Activated T-cell treated with anti-CD3 and anti-CD28 coated beads, Interleukin-2, amount 50 U/mL, for 48 hours (primary cell): ENCODE measurements around the gene CASKIN2.
"Not testable (repeated sequence)": the region's sequence is repeated elsewhere in the genome, so short reads cannot be mapped to it uniquely, and the experiment has no call there.

Experiments used
- DNase-seq, 2 experiments: peaks; one replicate each; pipeline ENCODE4 v3.0.0-alpha.2; 2020

The CASKIN2 gene

DNA sequence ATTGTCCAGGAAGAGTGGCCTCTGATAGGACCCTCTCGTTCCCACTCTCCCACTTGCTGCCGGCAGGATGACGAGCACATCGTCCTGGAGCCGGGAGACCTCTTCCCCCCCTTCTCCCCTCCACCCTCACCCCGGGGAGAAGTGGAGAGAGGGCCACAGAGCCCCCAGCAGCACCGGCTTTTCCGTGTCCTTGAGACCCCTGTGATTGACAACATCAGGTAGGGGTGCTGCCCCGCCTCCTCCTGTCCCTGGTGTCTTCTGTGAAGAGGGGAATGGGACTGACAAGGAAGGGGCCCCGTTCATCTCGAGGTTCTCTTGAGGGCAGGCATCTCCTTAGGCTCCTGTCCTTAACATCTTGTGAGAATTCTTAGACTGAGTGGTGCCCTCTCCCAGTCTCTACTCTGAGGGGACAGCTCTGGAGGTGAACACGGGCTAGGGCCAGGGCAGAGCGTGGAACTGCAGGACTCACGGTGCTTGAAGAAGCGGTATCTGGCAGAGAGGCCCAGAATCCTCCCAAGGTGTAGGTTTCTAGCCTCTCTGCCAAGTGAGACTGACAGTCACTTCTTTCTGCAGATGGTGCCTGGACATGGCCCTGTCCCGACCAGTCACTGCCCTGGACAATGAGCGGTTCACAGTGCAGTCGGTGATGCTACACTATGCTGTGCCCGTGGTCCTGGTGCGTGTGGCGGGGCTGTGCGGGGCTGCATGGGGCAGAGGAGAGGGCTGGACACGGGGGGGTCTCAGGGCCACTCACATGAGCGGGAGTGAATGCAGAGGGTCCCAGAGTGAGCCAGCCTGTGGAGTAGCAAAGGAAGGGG is 26.4 kb downstream of the CASKIN2 start:
- DNase-seq, result no peak

DNA sequence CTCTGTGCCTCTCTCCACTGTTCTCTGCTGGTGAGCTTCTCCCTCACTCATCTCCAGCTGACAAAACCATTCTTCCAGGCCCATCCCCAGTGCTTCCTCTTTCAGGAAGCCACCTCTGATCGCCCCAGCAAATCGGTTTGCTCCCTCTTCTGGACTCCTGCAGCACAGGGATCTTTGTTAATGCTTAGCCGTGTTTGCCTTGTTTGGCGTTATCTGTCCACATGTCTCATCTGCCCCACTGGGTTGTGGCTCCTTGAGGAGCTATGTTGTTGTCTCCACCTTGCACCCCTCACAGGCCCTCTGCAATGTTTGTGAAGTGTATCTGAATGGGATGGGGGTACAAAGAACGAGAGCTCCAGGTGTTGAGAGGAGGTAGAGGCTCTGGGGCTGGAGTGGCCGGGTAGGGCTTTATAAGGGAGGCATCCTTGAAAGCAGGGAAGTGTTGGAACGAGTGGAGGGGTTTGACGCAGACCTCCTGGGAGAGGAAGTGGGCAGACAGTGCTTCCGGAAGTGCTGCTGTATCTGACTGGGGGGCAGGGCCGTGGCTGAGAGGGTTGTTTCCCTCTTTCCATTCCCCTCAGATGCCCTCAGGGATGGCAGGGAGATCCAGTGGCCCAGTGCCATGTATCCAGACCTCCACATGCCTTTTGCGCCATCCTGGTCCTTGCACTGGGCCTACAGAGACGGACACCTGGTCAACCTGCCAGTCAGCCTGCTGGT is 27.8 kb downstream of the CASKIN2 start:
- DNase-seq, result peak; percentile 60 to 62

GRCh38 chr17:75486951-75487350 is 28.4 kb downstream of the CASKIN2 start:
- DNase-seq, result no peak

- no peak for DNase-seq
Measured at GRCh38 chr17:75486151-75486550, 29.2 kb downstream of the CASKIN2 start.

DNA sequence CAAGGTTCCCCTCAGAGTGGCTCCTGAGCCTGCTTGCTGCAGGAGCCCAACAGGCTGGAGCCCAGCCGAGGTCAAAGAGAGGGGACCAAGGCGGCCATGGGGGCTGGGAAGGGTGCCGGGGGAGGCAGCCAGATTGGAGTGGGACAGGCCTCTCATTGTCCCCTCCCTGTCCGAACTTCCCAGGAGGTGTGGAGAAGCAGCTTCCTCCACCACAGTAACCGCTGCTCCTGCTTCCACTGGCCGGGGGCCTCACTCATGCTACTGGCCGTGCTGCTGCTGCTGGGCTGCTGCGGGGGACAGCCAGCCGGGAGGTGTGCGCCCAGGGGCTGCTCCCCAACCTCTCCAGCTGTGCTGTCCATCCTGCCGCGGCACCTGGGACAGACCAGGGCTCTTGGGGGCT is 29.6 kb downstream of the CASKIN2 start:
- DNase-seq, result no peak

DNA sequence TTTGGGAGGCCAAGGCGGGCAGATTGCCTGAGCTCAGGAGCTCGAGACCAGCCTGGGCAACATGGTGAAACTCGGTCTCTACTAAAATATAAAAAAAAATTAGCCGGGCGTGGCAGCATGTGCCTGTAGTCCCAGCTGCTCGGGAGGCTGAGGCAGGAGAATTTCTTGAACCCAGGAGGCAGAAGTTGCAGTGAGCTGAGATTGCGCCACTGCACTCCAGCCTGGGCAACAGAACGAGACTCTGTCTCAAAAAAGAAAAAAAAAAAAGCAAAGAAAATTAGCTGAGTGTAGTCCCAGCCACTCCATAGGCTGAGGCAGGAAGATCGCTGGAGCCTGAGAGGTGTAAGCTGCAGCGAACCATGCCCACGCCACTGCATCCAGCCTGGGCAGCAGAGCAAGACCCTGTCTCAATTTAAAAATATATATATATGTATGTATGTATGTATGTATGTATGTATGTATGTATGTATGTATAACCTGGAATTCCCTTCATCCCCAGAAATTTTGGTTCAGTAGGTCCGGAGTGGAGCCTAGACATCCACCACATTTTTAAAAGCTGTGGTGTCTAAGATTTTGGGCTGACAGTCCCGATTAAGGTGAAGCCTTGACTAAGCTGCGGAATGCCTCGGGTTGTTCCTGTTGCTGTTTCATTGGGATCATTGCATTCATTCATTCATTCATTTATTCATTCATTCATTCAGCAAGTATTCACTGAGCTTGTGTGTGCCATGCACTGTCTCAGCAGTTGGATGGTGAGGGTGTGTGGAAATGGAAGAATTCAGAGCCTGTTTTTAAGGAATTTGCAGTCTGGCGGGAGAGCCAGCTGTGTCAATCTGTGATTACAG is 33.0 kb downstream of the CASKIN2 start:
- no peak for DNase-seq

GRCh38 chr17:75481194-75482068 is 33.9 kb downstream of the CASKIN2 start:
- DNase-seq, result no peak

DNA sequence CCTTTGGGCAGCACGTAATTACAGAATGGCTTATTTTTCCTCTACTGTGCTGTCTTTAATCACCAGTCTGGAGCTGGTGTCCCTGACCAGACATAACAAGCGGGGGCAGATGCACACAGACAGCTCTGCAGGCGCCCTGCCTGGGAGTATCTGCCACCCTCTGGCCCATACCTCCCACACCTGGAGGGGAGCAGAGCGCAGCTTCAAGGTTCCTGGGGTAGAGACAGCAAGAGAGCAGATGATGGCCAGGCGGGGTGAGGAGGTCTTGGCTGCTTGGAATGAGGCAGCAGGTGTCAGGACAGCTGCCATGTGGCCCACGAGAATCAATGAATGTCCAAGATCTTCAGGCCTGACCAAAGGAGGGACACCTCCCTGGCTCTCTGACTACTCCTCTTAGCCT is 35.1 kb downstream of the CASKIN2 start:
- DNase-seq, result no peak

GRCh38 chr17:75478508-75478907 is 36.8 kb downstream of the CASKIN2 start:
- DNase-seq, result no peak

- not testable (repeated sequence) for DNase-seq
Measured at GRCh38 chr17:75477490-75477862, 37.9 kb downstream of the CASKIN2 start.

DNA sequence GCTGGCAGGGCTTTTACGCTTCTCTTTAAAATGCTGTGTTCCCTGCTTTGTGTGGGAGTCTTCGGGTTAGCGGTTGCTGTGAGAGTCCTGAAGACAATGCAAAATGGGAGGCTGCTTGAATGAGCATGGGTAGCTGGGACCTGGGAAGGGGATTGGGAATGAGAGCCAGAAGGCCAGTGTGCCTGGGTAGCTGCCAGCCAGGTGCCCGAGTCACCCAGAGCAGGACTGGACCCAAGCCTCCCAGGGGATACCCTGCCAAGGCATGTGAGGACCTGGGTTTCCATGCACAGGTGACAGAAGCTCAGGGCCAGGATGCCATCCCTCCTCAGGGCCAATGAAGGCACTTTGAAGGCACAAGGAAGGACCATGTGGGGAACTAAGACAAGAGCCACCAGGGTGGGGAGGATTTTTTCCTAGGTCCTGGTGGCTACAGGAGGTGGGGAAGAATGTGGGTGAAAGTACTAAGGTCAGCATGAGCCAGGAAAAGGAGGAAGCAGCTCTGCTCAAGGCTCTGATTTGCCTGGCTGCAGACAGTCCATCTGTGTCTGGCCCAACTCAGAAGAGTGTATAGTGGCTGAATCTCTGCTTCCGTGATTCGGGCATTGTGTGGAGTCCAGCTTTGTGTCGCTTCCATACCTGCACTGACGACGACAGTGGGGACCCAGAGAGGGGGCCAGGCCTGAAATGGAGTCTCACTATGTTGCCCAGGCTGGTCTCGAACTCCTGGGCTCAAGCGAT is 38.4 kb downstream of the CASKIN2 start:
- DNase-seq, result no peak

GRCh38 chr17:75476271-75476671 is 39.1 kb downstream of the CASKIN2 start:
- DNase-seq, result no peak

DNA sequence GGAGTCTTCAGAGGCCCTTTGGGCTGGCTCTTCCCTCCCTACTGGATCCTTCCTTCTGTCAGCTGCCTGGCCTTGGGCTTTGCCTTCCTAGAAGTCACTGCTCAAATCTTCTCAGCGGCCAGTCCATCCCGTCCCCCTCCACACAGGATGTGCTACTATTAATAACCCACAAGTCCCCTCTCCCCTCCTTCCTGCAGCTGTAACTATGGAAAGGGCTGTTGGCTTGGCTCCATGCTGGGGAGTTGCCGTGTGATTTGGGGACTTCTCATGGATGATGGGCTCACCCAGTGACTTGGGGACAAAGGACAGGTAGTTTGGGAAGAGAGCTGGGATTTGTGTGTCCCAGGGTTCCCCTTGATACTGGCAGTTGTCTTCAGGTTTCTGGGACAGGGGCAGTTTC is 39.5 kb downstream of the CASKIN2 start:
- DNase-seq, result no peak

- DNase-seq, result no peak
Measured at GRCh38 chr17:75475144-75475835, 40.0 kb downstream of the CASKIN2 start.

DNA sequence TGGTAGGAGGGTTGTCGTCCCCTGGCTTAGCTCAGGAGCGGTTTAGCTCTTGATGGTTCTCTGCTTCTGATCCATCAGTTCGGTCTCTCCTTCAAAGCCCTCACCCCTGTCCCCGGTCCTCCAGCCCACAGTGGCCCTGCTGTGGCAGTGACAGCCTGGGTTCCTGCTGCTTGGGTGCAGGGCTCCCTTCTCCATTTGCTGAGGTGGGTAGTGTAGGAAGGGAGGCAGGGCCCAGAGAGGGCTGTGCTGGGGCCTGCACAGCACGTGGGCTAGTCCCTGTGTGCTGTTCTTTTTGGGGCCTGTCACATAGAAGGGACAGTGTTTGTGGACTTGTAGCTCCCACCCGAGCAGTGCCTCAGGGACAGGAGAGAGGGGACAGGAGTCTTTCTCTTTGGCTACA is 40.6 kb downstream of the CASKIN2 start:
- no peak for DNase-seq

GRCh38 chr17:75473246-75473645 is 42.1 kb downstream of the CASKIN2 start:
- no peak for DNase-seq

DNA sequence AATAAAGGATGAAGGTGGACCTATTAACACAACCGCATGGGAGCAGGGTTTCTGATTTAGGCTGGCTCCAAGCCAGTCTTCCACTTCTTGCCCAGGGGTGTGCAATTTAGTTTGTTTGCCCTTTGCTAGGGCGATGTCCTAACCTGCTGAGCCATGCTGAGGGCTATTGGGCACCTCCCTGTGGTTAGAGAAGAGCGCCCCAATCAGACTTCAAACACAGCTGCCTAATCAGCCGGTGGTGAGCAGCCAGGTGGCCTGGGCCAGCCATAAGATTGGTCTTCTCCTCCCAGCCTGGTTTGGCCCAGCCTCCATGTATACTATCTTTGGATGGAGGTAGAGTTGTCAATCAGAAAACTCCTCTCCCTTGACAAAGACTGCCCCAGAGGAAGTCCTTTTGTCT is 43.2 kb downstream of the CASKIN2 start:
- DNase-seq, result no peak

- DNase-seq, result no peak
Measured at GRCh38 chr17:75471207-75471606, 44.1 kb downstream of the CASKIN2 start.

DNA sequence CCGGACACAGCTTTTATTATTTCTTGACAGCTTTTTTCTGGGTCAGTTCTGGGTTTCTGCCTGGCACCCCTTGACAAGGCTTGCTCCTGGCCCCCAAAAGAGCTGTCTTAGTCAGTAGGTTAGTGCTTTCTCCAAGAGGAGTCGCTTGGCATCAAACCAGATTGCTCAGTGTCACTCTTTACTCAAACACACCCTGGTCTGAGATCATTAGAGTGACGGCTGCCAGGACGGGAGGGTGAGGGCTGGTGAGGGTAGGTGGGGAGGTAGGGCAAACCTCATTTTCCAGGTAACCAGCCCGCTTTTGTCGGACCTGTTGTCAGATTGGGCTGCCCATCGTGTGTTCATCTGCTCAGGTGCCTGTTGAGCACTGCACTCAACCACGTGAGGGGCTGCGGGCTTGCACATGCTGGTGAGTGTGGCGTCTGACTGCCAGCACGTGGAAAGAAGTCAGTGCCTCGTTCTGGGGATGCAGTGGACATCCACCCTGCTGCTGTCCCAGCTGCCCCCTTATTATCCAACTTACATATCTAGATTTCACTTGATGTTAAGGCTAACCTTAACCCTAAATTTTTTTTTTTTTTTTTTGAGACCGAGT is 46.5 kb downstream of the CASKIN2 start:
- no peak for DNase-seq

DNA sequence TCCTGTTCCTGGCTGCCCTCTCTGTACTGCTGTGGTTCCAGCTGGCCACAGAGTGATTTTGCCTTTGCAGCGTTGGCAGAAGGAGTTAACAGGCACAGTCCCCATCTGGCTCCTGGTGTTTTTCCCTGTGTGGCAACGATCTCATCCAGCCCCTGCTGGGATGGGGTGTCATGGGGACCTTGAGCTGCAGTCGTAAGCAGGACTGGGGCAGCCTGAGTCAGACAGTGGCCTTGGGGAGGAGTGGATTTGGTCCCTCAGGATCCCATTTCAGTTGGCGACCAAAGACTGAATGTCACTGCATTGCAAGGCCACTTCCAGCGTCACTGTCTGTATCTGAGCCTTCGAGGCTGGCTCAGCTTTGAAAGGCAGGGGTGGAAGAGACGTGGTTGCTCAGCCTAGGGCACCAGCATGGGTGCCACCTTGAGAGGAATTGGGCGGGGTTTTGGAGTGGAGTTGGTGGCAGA is 47.0 kb downstream of the CASKIN2 start:
- DNase-seq, result no peak

DNA sequence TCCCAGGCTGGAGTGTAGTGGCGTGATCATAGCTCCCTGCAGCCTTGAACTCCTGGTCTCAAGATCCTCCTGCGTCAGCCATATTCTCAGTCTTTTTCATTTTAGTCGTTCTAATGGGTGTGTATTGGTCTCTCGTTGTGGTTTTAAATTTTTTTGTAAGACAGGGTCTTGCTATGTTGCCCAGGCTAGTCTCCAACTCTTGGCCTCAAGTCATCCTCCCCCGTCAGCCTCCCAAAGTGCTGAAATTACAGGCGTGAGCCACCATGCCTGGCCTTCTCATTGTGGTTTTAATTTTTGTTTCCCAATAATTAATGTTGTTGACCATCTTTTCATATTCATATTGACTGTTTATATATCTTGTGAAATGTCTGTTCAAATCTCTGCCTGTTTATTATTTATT is 50.3 kb downstream of the CASKIN2 start:
- no peak for DNase-seq
